Endothelial cell of umbilical vein (primary cell): ENCODE data around the gene ARHGAP10. TPM values are rescaled to one million over a fixed set of nuclear protein-coding genes. Genes with fewer than 3 reads are reported as not detected.

Experiments used
- BruUV-seq: library from RNA; stranded (reverse); fragments of 400-500 nt; replicated peaks from 2 replicates; lab custom pipeline; 2021; lab: Mats Ljungman, UMichigan
- CTCF ChIA-PET: fragments of 300-600, 350-600 bp; sonication (Branson Sonifier 250); formaldehyde crosslinking; loops from one replicate; lab custom pipeline; 2021; ENCODE audit warnings: antibody characterized with exemption, inconsistent platforms; lab: Charles Lee
- POLR2A ChIA-PET: fragments of 300-600, 350-600 bp; sonication (Branson Sonifier 250); formaldehyde crosslinking; loops from one replicate; lab custom pipeline; 2021; ENCODE audit warnings: antibody characterized with exemption, inconsistent platforms; lab: Charles Lee
- DNase-seq: peaks from one replicate; pipeline ENCODE4 v3.0.0-alpha.2; 2011; ENCODE audit warnings: low read depth, low spot score
- FAIRE-seq: peaks from 2 replicates; lab custom pipeline; 2011; peaks lifted over from hg19 to GRCh38; lab: Jason Lieb, UNC
- H2AFZ ChIP-seq: 2 replicates; pipeline ENCODE4 v1.6.0; 2012; ENCODE audit warnings: low read depth, low read length, control low read depth, inconsistent platforms
- H3K27ac ChIP-seq: 2 replicates; pipeline ENCODE4 v1.5.1; 2011; ENCODE audit warnings: low read depth, mild to moderate bottlenecking, control low read depth, low read length, moderate library complexity; ENCODE audit not compliant: insufficient read depth
- H3K27me3 ChIP-seq, 2 experiments: 2 replicates each; pipeline versions ENCODE4 v1.6.0 to v1.6.1; 2011; ENCODE audit warnings: low read length in 2 of 2, mixed read lengths in 1 of 2; ENCODE audit not compliant: control insufficient read depth in 2 of 2, insufficient read depth in 2 of 2
- H3K36me3 ChIP-seq, 2 experiments: 2 replicates in 1 of 2; 3 replicates in 1 of 2; pipeline ENCODE4 v1.5.1; 2011; ENCODE audit warnings: low read length in 2 of 2, mild to moderate bottlenecking in 1 of 2, moderate library complexity in 1 of 2; ENCODE audit not compliant: control insufficient read depth in 2 of 2, insufficient read depth in 2 of 2; ENCODE audit errors: extremely low read depth in 1 of 2
- H3K4me1 ChIP-seq: 3 replicates; pipeline ENCODE4 v1.5.1; 2011; ENCODE audit warnings: mild to moderate bottlenecking, low read length; ENCODE audit not compliant: control insufficient read depth, insufficient read depth; ENCODE audit errors: extremely low read depth
- H3K4me2 ChIP-seq: 2 replicates; pipeline ENCODE4 v1.6.1; 2011; ENCODE audit warnings: low read length, control low read depth, mixed read lengths; ENCODE audit not compliant: insufficient read depth
- H3K4me3 ChIP-seq, 3 experiments: fragments of 200-600 bp in 1 of 3; sonication (generic), shearing (Covaris generic) in 1 of 3; replicated peaks in 1 of 3; 2 replicates each; pipeline ENCODE4 v1.5.1; 2011 to 2016; ENCODE audit warnings: control low read depth in 3 of 3, low read length in 3 of 3, mild to moderate bottlenecking in 2 of 3, inconsistent platforms in 1 of 3, low read depth in 1 of 3, moderate library complexity in 1 of 3; ENCODE audit not compliant: insufficient read depth in 1 of 3
- H3K79me2 ChIP-seq: 2 replicates; pipeline ENCODE4 v1.6.0; 2012; ENCODE audit warnings: low read length, inconsistent platforms; ENCODE audit not compliant: control insufficient read depth, insufficient read depth
- H3K9ac ChIP-seq: replicated peaks from 2 replicates; pipeline ENCODE3; 2011; ENCODE audit warnings: low read length, control low read depth; ENCODE audit not compliant: insufficient read depth; ENCODE audit errors: extremely low read depth
- H3K9me1 ChIP-seq: replicated peaks from 3 replicates; pipeline ENCODE4 v1.6.0; 2011; ENCODE audit warnings: mild to moderate bottlenecking, low read length; ENCODE audit not compliant: control insufficient read depth, insufficient read depth; ENCODE audit errors: extremely low read depth
- H3K9me3 ChIP-seq: replicated peaks from 2 replicates; pipeline ENCODE4 v1.5.1; 2012; ENCODE audit warnings: low read length, inconsistent platforms; ENCODE audit not compliant: control insufficient read depth, insufficient read depth
- H4K20me1 ChIP-seq: replicated peaks from 2 replicates; pipeline ENCODE3; 2011; ENCODE audit warnings: mild to moderate bottlenecking, low read length; ENCODE audit not compliant: control insufficient read depth, insufficient read depth; ENCODE audit errors: extremely low read depth
- CTCF ChIP-seq, 2 donors: IDR thresholded peaks; 1 replicate in 1 of 2; 2 replicates in 1 of 2; pipeline ENCODE4 v1.5.1; 2011; ENCODE audit warnings: low read length in 2 of 2, mild to moderate bottlenecking in 2 of 2, moderate library complexity in 2 of 2, control low read depth in 1 of 2, inconsistent platforms in 1 of 2, low read depth in 1 of 2; ENCODE audit not compliant: insufficient read depth in 1 of 2; ENCODE audit errors: extremely low read depth in 1 of 2
- EZH2 ChIP-seq: IDR thresholded peaks from 2 replicates; pipeline ENCODE4 v1.6.1; 2012; ENCODE audit warnings: borderline replicate concordance, low read depth, mild to moderate bottlenecking, moderate library complexity, low read length, inconsistent platforms; ENCODE audit not compliant: severe bottlenecking
- FOS ChIP-seq: IDR thresholded peaks from 2 replicates; pipeline ENCODE4 v1.6.1; 2011; ENCODE audit warnings: mild to moderate bottlenecking, low read length, moderate library complexity, borderline replicate concordance; ENCODE audit not compliant: insufficient read depth
- GATA2 ChIP-seq: IDR thresholded peaks from 2 replicates; pipeline ENCODE4 v1.7.0; 2011; ENCODE audit warnings: low read depth, mild to moderate bottlenecking, moderate library complexity, mixed read lengths, low read length; ENCODE audit not compliant: insufficient read length, insufficient read depth
- JUN ChIP-seq: IDR thresholded peaks from 2 replicates; pipeline ENCODE4 v1.6.1; 2011; ENCODE audit warnings: borderline replicate concordance, low read depth; ENCODE audit not compliant: insufficient read length, insufficient read depth
- MYC ChIP-seq: IDR thresholded peaks from one replicate; pipeline ENCODE4 v1.6.1; 2011; ENCODE audit warnings: mild to moderate bottlenecking, low read depth, low read length
- POLR2A ChIP-seq: IDR thresholded peaks from 2 replicates; pipeline ENCODE4 v1.6.1; 2012; ENCODE audit warnings: low read depth, mild to moderate bottlenecking, control low read depth, low read length
- POLR2AphosphoS5 ChIP-seq: IDR thresholded peaks from 2 replicates; pipeline ENCODE4 v1.6.1; 2012; ENCODE audit warnings: low read depth, mild to moderate bottlenecking, control low read depth, low read length, moderate library complexity; ENCODE audit not compliant: insufficient read depth
- dilution Hi-C: fragments of 300-500 bp; cut with MboI; formaldehyde crosslinking; loops from one replicate; pipeline ENCODE4 v1.15.0; 2019; ENCODE audit warnings: low sequenced_read_pairs; ENCODE audit not compliant: extremely low pct_ligation_motif_present
- intact Hi-C: fragments of 100-400 bp; cut with micrococcal nuclease; formaldehyde crosslinking; loops from one replicate; pipeline ENCODE4 v1.10.0; 2022
- polyA plus RNA-seq, 4 experiments: library from polyadenylated mRNA; depleted of rRNA in 3 of 4; stranded (reverse) in 3 of 4; unstranded in 1 of 4; fragments of >200 nt; gene quantifications; 2 replicates each; pipeline versions ENCODE4 v1.2.1 to v1.2.3, GENCODE V29; 2011 to 2012; ENCODE audit warnings: missing spikeins in 1 of 4
- total RNA-seq: library from RNA; stranded (reverse); gene quantifications from 2 replicates; pipeline ENCODE4 v1.2.3, GENCODE V29; 2021
- TF ChIP-seq, protein P1 (sequence below): IDR thresholded peaks from 2 replicates; pipeline ENCODE4 v1.6.1; 2011; ENCODE audit not compliant: insufficient read depth, insufficient read length

ARHGAP10 gene
- total and polyA plus RNA-seq, 2 donors (not counting 3 experiments of a cell fraction or from before 2014, with no cell fraction given): 20.4 to 36.7 TPM

DNA sequence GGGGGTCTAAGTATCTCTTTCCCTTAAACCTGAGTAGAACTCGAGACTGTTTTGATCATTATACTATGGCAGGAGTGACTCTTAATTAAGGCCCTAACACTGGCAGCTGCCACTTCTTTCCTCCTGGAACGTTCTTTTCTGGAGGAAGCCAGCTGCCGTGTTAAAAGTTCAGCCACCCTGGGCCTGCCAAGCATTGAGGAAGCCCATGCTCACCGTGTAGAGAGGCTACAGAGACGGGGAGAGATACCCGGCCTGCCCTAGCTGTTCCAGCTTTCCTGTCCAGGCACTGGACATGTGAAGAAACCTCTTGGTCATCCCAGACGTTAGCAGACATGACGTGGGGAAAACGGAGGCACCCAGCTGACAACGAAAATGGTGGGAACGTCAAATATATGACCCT is 274.1 kb downstream of the ARHGAP10 start:
- Histone ChIP-seq H3K9me1 (no peaks in the 10 kb centered on the region), H3K9me3 (no peaks in the 10 kb centered on the region), H2AFZ (no peak overlapping the region), H3K9ac (no peak overlapping the region), H3K36me3 (no peaks in the 10 kb centered on the region), H4K20me1 (no peaks in the 10 kb centered on the region), H3K4me3 (no peak overlapping the region), H3K27ac (no peak overlapping the region), H3K4me2 (no peak overlapping the region), H3K79me2 (peaks cover 5% of the 10 kb centered on the region), H3K27me3 (no peaks in the 10 kb centered on the region), H3K4me1 (peaks cover 20% of the 10 kb centered on the region)
- BruUV-seq: no TSS peak
- ChIA-PET CTCF (interaction anchor here (2.2 to 2.5 kb wide), 2 partner anchors 22 to 38 kb away, joined by 6 to 10 read pairs; no protein-coding TSS in a partner anchor), POLR2A (no interaction called here)
- dilution Hi-C loops: no loop called here
- intact Hi-C loops: no loop called here
- DNase-seq: no peak
- FAIRE-seq: no peak
- TF ChIP-seq POLR2AphosphoS5: no peak
- TF ChIP-seq JUN: no peak
- no peak for TF ChIP-seq POLR2A
- TF ChIP-seq GATA2: no peak
- no peak for TF ChIP-seq CTCF (IDR thresholded peaks at IDR 0.05; ENCODE audit: extremely low read depth in 1 of 2, insufficient read depth in 1 of 2, low read depth in 1 of 2, low read length in 2 of 2)
- TF ChIP-seq, protein P1, sequence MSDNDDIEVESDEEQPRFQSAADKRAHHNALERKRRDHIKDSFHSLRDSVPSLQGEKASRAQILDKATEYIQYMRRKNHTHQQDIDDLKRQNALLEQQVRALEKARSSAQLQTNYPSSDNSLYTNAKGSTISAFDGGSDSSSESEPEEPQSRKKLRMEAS: no peak
- no peak for TF ChIP-seq EZH2
- no peak for TF ChIP-seq FOS
- no peak for TF ChIP-seq MYC
